Keratinocyte (primary cell): ENCODE measurements around the gene LGALS13.

Experiments
- EZH2 ChIP-seq: IDR thresholded peaks from one replicate; pipeline ENCODE4 v1.6.1; 2012; ENCODE audit warnings: inconsistent platforms, mild to moderate bottlenecking, low read length, moderate library complexity
- TF ChIP-seq, protein P1 (sequence below), 3 experiments: IDR thresholded peaks in 1 of 3; conservative IDR thresholded peaks in 1 of 3; optimal IDR thresholded peaks in 1 of 3; 2 replicates in 2 of 3; 3 replicates in 1 of 3; pipeline versions ENCODE3 to v1.5.1; 2011; ENCODE audit warnings: low read length in 3 of 3, mild to moderate bottlenecking in 3 of 3, moderate library complexity in 2 of 3, control low read depth in 1 of 3, inconsistent platforms in 1 of 3; ENCODE audit not compliant: insufficient read depth in 2 of 3; ENCODE audit errors: extremely low read depth in 1 of 3

- no peak for TF ChIP-seq EZH2
- TF ChIP-seq, protein P1, sequence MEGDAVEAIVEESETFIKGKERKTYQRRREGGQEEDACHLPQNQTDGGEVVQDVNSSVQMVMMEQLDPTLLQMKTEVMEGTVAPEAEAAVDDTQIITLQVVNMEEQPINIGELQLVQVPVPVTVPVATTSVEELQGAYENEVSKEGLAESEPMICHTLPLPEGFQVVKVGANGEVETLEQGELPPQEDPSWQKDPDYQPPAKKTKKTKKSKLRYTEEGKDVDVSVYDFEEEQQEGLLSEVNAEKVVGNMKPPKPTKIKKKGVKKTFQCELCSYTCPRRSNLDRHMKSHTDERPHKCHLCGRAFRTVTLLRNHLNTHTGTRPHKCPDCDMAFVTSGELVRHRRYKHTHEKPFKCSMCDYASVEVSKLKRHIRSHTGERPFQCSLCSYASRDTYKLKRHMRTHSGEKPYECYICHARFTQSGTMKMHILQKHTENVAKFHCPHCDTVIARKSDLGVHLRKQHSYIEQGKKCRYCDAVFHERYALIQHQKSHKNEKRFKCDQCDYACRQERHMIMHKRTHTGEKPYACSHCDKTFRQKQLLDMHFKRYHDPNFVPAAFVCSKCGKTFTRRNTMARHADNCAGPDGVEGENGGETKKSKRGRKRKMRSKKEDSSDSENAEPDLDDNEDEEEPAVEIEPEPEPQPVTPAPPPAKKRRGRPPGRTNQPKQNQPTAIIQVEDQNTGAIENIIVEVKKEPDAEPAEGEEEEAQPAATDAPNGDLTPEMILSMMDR (optimal IDR thresholded peaks at IDR 0.05 in 1 of 3, IDR thresholded peaks at IDR 0.05 in 1 of 3, conservative IDR thresholded peaks at IDR 0.05 in 1 of 3; ENCODE audit: extremely low read depth in 1 of 3, insufficient read depth in 2 of 3, low read length in 3 of 3), result no peak
These were observed 12.1 kb upstream of the LGALS13 start for GRCh38 chr19:39590265-39590664.
